HL-60/S4 treated with retinoic acid at 250 ng/mL for 4 days and 3 days (cell line): ENCODE data around the gene LIMCH1.
"Not testable (repeated sequence)": the region's sequence is repeated elsewhere in the genome, so short reads cannot be mapped to it uniquely, and the experiment has no call there.

Experiments used
- in situ Hi-C: fragments of 300-500 bp; cut with MboI; formaldehyde crosslinking; loops from 2 replicates; pipeline ENCODE4 v1.7.0; 2022; ENCODE audit warnings: low sequenced_read_pairs

The LIMCH1 gene

DNA sequence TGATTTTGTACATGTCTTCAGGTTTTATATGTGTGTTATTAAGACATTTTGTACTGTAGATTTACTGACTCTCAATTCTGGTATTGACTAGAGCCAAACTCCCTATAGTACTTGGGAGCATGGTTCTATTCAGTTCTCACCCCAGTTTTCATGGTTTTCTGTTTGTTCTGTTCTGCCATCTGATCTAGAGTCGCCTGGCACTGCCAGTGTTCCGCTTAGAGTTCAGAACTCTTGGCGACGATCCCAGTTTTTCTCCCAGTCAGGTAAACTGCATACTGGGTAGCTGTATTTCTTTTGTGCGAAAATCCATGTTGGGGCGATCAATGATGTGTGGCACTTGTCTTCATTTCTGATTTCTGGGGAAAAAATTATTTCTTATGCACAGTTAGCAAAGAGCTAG, 132.6 kb downstream of the LIMCH1 start:
- in situ Hi-C loops, result loop anchor here (25.0 kb wide), 1 partner anchor 383 kb away; no protein-coding TSS in a partner anchor

DNA sequence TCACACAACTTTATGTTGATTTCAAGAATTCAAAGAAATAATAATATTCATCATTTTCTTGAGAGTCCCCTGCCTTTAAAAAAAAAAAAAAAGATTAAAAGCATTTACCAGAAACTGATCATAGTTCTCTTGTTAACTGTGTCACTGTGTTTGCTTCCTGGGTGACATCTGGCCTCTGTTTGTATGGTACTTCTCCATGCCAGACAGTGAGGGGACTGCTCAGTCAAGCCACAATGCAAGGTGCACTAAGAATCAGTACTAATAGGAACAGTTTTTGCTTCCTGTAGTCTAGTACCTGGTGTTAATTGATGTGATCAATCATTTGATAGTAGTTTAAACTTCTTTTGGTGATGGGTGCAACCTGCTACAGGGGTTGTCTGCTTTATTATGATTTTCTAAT, 133.0 kb downstream of the LIMCH1 start:
- in situ Hi-C loops, result loop anchor here (25.0 kb wide), 1 partner anchor 384 kb away; no protein-coding TSS in a partner anchor

DNA sequence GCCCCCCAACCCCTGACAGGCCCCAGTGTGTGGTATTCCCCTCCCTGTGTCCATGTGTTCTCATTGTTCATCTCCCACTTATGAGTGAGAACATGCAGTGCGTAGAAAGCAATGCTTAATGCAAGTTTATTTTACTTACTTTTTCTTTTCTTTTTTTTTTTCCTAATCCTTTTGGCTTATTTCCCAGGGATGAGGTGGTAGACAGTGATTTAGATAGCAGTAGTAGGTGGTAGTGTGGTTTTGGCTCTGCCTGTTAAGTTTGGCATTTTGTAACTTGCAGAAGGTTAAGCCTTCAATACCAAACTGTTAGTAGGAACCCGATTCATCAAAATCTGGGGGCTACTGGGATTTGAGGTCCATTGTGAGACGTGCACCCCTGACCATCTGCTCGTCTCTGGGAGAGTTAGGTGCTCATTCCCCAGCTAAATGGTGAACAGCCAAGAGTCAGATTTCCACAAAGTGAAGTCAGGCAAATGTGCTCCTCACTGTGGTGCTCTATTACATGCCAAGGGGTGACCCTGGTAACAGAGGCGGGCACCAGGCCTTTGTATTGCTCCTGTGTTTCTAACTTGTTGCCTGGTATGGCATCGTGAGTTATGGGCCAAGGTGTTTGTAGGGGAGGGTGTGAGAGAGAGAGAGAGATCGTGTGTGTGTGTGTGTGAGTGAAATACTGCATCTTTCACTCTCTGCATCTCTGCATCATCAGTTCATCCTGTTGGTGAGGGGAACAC, 140.3 kb downstream of the LIMCH1 start:
- in situ Hi-C loops, result loop anchor here (25.0 kb wide), 2 partner anchors 209 to 834 kb away; no protein-coding TSS in a partner anchor

DNA sequence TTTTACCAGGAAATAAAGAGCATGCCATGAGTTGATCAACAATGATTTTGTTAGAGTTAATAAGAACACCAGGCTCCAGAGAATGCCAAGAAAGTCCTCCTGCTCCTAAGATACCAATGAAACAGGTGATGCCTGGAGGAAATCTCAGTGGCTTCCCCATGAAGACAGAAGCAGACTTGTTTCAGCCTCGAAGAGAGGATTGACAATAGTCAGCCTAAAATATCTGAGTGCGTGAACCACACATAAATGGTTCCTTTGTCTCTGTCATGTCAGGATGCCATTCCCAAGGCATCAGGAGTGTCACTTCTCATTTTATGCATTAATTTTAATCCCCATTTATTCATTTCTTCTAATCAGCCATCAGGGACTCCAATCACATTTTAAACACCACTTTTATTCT, 141.0 kb downstream of the LIMCH1 start:
- in situ Hi-C loops, result loop anchor here (25.0 kb wide), 2 partner anchors 208 to 833 kb away; no protein-coding TSS in a partner anchor

DNA sequence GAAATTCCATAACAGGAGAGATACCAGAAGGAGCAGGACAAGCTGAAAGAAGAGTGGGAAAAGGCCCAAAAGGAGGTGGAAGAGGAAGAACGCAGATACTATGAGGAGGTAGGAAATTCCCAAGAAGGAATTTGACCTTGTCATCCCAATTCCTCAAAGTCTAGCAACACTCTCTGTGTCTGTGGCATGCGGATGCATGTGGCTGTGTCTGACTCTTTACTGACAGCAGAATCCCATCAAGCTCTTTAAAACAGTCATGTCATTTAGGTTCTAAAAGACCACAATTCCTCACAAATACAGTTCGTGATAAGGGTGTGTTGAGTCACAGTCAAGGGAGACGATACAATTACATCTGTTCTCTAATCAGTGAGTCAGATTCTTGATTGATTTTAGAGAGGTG, 142.0 kb downstream of the LIMCH1 start:
- in situ Hi-C loops, result loop anchor here (25.0 kb wide), 2 partner anchors 207 to 832 kb away; no protein-coding TSS in a partner anchor

DNA sequence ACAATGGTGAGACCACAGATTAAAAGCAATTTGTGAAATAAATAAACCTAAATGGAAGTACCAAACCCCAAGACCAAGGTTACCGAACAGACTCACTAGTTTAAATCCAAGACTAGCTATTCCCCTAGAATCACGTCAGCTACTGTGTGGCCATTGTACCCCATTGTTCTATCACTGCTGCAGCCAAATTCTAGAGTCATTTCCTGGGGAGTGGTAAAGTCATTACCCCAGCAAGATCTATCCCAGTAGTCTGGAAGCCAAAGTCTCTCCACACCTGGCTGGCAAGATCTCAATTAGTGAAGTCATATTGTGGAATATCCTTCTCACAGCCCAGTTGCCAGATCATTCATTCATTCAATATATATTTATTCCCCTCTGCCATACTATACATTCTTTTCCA, 143.1 kb downstream of the LIMCH1 start:
- in situ Hi-C loops, result loop anchor here (25.0 kb wide), 2 partner anchors 206 to 831 kb away; no protein-coding TSS in a partner anchor

DNA sequence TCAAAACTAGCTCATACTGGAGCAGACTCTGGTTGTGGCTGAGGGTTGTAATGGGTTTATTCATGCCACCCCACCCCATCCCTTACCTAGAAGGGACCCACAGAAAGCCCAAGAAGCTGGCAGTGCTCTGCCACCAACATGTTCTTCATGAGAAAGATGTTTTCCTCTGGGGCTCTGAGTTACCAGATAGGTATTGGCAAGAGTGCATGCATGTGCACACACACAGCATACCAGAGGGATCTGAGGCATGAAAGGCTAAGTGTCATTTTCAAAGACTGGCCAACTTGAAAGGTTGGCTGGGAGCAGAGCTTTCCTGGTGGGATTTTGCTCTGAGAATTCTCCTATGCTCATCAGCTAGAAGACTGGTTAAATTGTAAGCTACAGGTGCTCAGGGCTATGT, 145.4 kb downstream of the LIMCH1 start:
- in situ Hi-C loops, result loop anchor here (25.0 kb wide), 2 partner anchors 204 to 829 kb away; no protein-coding TSS in a partner anchor

DNA sequence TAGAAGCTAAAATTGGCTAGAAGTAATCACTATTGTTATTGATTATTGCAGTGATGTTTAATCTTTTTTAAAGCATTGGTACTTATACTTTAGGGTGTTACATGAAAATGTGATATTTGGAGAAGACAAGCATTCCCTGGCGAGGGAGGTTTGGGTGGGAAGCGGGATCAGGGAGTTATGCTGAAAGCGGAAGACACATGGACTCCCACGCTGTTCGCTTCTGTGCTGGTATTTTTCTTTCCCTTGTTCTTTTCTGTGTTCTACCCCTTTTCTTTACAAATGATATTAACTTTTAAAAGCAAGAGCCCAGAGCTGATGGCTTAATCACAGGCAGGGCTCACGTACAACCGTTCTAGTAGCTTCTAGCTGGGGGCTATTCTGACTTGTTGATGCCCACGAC, 148.9 kb downstream of the LIMCH1 start:
- in situ Hi-C loops, result loop anchor here (25.0 kb wide), 2 partner anchors 200 to 825 kb away; no protein-coding TSS in a partner anchor

DNA sequence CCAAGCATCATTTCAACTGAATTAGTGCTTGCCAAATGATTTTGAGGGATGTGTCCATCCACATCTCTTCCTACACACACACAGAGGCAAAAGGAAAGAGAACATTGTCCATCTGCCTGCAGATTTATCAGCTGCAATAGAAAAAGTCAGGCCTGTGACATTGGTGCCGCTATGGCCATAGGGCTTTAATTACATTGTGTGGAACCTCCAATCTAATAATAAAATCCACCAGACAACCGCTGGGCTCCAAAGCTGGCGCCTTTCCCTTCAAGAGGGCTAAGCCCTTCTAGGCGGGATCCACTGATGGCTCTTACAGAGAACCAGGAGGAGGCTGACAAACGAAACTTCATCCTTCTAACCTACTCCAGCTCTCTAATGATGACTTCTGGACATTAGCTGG, 150.0 kb downstream of the LIMCH1 start:
- in situ Hi-C loops, result loop anchor here (25.0 kb wide), 2 partner anchors 199 to 824 kb away; no protein-coding TSS in a partner anchor

DNA sequence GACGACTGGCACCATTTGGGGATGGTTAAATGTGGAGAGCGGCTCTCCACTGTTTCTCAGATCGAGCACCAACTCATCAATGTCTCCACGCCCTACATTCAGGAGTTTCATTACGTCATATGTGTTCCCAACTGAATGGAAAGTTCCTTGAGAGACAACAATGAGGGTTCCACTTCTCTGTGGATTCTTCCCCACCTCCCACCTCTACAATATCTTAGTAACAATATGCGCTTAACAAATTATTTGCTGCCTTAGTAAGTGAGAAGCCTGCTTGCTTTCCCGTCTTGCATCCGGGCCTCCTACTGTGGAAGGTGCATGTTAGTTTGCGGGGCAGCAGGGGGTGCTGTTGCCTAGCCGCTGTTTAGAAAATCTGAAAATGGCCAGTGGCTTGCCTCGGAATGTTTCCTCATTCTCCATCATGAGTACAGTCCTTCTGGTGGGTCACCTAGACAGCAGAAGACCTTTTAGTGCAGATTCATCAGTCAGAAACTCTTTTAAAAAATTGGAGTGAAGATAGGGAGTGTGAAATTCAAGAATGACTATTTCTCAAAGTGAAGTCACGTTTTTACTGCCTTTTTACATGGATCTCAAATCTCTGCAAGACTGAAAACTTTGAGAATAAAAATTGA, 154.9 kb downstream of the LIMCH1 start:
- in situ Hi-C loops, result loop anchor here (25.0 kb wide), 2 partner anchors 194 to 819 kb away; no protein-coding TSS in a partner anchor

DNA sequence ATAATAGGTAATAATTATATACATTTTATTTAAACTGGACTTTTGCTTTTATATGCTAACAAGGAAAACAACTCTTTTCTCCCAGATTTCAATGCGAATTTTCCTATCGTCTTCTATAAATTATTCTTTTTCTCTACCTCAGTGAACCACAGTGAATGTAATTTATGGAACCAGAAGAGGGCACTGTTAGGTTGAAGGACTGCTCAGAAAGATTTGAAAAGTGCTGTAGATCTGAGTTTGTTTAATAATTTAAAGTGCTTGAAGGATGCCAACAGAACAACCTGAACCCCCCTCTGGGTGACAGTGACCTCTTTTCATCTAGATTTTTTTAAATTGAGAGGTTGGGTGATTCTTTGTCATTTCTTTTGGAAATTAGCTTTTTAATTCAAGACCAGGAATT, 155.7 kb downstream of the LIMCH1 start:
- in situ Hi-C loops, result loop anchor here (25.0 kb wide), 2 partner anchors 194 to 819 kb away; no protein-coding TSS in a partner anchor

DNA sequence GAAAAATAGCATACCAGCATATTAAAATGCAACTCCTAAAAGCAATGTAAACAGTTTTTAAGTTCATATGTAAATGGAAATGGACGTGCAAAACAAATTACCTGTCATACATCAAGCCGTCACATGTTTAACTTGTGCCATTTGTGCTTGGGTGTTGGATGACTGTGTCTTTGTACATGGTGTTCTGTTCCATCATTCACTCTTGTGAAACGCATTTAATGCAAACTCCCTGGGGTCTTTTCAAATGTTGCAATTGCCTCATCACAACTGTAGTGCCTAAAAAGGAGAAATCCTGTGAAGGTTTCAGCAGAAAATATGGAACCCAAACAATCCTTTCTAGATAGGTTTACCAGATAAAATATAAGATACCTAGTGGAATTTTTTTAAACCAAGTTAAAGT, 158.2 kb downstream of the LIMCH1 start:
- in situ Hi-C loops, result loop anchor here (25.0 kb wide), 2 partner anchors 191 to 816 kb away; no protein-coding TSS in a partner anchor

DNA sequence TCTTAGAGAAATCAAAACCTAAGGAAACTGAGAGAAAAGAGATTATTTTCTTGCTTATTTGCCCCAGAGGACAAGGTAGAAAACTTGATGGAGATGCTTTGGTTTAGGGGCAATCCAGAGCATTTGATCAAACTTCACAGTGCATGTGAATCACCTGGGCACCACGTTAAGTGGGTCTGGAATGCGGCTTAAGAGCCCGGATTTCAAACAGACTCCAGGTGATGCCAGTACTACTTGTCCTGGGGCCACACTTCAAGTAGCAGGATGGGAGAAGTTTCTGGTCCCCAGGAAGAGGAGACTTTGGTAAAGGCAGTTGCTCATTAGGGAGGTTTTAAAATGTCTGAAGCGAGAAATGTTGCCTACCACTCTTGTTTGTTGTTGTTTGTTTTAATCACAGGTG, 158.8 kb downstream of the LIMCH1 start:
- in situ Hi-C loops, result loop anchor here (25.0 kb wide), 2 partner anchors 191 to 816 kb away; no protein-coding TSS in a partner anchor

DNA sequence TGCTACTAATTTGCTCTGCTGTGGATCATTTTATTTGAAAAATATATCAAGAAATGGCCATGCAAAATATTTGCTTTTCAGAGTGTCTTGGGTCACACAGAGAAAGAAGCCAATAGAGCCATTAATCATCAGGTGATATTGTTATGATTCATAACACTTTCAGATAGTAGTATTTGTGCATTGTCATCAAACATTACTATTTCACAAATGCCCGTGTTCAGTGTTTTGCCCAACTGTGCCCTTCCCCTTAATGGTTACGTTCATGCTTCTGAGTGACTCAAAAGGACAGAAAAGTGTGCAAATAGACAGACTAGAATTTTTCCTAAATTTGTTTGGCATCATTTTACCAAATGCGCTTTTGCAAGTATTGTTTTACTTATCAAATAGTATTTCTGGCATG, 164.0 kb downstream of the LIMCH1 start:
- in situ Hi-C loops, result no loop called here

DNA sequence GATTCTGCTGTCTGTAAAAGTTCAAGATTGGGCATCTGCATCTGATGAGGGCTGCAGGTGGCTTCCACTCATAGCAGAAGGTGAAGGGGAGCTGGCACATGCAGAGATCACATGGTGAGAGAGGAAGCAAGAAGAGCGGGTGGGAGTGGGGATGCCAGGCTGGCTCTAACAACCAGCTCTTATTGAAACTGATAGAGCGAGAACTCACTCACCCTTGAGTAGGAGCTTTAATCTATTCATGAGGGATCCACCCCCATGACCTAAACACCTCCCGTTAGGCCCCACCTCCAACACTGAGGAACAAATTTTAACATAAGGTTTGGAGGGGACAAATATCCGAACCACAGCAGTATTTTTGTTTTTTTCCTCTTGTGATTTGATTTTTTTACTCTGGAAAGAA, 164.8 kb downstream of the LIMCH1 start:
- in situ Hi-C loops, result no loop called here

DNA sequence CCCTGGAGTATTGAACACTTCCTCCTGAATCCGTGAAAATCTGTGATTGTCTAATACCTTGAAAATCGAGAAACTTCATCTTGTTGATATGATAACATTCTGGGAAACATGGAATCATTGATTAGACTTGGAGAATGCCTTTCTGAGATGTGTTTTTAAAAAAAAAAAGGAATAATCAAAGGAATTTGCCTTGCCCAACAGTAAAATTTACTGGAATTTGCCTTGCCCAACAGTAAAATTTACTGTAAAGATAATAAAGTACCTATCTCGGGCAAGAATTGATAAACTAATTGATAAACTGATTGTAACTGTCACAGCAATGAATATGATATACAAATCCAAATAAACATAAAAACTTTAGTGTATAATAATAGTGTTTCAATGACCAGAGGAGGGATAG, 165.8 kb downstream of the LIMCH1 start:
- in situ Hi-C loops, result no loop called here

DNA sequence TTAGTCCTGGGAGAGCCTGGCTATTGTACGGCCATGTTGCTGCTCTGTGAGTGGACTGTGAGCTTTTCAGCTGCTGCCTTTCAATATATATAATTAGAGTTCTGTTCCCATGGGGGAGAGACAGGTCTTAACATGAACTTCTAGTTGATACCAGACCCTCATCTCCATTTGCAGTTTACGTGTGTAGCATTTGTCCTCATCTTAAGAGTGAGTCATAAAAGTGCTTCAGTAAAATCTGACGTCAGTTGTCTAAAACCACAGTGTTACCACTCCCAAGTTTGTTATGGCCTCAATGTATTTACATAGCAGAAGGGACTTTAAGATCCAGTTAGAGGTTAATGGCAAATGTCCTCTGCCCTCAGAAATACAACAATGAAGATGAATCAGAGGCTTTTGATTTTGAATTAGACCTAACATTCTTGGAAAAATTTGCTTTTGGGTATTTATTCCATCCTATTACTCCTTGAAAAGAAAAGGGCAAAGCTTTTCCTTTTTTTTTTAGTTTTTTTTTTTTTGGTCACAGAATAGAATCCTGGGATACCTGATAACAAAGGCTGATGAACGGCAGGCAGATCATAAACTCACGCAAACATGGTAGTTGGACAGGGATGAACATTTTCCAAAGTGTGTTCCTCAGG, 172.0 kb downstream of the LIMCH1 start:
- in situ Hi-C loops, result no loop called here

DNA sequence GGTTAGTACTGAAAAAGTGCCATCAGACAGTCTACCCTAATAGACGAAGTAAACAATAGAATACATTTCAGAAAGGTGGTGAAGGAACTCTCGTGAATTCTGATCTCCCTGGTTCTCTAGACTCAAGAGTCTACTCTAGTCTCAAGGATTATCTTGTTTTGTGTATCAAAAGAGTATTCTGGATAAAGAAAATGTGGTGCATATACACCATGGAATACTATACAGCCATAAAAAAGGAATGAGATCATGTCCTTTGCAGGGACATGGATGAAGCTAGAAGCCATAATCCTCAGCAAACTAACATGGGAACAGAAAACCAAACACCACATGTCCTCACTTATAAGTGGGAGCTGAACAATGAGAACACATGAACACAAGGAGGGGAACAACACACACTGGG, 173.7 kb downstream of the LIMCH1 start:
- in situ Hi-C loops, result not testable (repeated sequence)

DNA sequence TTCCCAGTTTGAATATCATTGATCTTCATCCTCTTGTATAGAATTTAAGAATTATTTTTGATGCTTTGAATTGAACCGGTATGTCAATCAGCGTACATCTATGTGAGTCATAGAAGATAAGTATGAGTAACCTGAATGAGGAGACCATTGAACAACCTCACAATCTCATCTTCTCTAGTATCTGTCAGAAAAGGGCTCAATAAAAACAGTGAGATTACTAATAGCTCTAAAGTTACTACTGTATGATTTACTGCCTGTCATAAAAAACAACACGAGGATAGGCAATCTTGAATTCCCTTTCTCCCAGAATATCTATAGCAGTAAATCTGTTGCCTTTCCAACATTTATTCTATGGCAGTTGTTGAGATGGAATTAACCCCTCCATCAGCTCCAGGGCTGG, 174.5 kb downstream of the LIMCH1 start:
- in situ Hi-C loops, result no loop called here

DNA sequence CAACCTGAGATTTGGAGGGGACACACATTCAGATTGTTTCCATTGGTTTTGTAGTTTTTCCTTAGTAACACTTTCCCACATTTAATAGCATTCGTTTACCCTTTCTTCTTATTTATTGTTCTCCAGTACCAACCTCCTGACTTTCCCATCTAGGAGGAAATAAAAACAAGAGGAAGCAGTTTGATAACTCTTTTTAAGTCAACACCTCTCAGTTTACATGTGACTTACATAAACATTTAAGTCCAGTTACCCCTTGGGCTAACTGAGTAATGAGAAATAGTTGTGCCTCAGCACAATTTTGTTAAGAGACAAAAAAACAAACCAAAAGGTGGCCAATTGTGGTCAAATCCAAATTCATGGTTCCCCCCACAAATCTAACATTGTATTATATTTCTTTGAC, 175.8 kb downstream of the LIMCH1 start:
- in situ Hi-C loops, result no loop called here

DNA sequence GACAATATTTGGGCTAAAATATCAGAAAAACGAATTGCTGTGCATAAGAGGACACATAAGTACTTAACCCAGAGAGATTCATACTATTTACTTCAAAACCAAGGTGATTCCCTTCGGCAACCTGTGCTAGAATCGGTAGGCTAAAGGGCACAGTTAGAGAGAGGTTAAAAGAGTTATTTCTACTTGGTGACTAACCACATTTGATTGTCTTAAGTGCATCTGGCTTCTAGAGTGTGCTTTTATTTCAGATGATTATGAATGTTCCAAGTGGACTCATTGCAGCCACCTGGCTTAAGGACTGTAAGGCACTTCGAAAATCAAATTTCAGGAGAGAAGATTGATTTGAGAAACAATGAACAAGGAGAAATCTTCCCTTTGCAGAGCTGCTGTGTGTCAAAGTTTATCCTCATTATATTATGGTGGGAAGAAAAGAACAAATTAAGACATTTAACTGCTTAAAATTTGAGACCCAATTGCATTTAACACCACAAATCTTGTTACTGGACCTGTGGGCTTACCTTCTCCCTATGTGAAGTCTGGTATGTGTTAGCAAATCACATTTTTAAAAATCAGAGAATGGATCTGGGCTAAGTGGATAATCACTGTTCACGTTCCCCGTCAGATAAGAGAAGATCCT, 176.5 kb downstream of the LIMCH1 start:
- in situ Hi-C loops, result no loop called here
